ENCODE measurements around the gene GRID1.

GRCh38 chr10:86353506-86354485 is 12.8 kb downstream of the GRID1 start:
- TF ChIP-seq, protein P1, sequence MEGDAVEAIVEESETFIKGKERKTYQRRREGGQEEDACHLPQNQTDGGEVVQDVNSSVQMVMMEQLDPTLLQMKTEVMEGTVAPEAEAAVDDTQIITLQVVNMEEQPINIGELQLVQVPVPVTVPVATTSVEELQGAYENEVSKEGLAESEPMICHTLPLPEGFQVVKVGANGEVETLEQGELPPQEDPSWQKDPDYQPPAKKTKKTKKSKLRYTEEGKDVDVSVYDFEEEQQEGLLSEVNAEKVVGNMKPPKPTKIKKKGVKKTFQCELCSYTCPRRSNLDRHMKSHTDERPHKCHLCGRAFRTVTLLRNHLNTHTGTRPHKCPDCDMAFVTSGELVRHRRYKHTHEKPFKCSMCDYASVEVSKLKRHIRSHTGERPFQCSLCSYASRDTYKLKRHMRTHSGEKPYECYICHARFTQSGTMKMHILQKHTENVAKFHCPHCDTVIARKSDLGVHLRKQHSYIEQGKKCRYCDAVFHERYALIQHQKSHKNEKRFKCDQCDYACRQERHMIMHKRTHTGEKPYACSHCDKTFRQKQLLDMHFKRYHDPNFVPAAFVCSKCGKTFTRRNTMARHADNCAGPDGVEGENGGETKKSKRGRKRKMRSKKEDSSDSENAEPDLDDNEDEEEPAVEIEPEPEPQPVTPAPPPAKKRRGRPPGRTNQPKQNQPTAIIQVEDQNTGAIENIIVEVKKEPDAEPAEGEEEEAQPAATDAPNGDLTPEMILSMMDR (IDR thresholded peaks at IDR 0.05; ENCODE audit: insufficient read depth, low read depth, low read length): no peak
- TF ChIP-seq EZH2 (IDR thresholded peaks at IDR 0.05; ENCODE audit: insufficient read depth, low read length): no peak
